ENCODE results near the gene UBE2U.

UBE2U gene, protein sequence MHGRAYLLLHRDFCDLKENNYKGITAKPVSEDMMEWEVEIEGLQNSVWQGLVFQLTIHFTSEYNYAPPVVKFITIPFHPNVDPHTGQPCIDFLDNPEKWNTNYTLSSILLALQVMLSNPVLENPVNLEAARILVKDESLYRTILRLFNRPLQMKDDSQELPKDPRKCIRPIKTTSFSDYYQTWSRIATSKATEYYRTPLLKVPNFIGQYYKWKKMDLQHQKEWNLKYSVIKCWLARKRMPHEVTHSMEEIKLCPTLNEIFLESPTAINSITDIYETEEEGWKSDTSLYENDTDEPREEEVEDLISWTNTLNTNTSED

GRCh38 chr1:64203420-64203819, at the start of gene UBE2U:
UBE2U (plus strand) TSS chr1:64203623; CDS start chr1:64204051, 428 bp downstream.
- no peak for DNase-seq

DNA sequence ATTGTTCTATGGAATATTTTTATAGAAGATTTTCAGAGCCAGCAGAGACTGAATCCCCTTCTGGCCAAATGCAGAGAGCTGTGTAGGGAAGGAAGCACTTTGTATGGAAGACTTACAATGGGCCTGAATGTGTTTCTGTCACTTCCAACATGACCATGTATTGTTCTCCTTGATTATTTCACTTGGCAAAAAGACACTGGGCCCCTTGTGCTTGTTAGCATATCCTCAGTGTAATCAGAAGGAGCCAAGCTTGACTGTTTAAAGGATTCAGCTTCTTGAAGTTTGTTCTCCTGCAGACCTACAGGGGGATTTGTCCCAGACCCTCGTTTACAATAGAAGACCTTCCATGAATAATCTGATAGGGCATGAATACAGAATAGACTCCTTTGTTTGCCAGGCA, 48.1 kb upstream of the UBE2U start:
- no peak for DNase-seq

DNA sequence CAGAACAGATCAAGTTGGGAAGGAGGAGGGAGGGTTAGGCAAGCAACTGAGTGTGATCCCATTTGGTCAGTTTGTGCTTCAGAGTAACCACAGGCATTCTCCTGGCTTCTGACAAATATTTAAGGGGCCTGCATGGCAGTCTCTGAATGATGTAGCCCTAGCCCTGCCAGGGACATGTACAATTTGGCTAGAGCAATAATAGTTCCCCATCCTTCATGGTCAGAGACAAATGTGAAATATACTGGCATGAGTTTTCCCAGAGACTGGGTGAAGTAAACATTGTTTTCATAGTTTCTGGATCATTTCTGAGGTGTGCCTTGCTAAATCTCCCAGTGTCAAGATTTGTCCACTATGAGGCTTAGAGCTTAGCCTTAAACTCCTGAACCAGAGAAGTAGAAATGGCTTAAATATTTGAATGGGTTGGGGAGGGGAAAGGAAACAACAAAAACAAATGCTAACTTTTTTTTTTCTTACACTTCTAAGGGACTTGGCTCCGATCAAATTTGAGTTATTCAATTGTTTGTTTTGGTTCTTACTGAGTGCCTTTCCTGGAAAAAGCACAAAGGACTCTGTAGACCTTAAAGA, 42.0 kb upstream of the UBE2U start:
- no peak for DNase-seq

DNA sequence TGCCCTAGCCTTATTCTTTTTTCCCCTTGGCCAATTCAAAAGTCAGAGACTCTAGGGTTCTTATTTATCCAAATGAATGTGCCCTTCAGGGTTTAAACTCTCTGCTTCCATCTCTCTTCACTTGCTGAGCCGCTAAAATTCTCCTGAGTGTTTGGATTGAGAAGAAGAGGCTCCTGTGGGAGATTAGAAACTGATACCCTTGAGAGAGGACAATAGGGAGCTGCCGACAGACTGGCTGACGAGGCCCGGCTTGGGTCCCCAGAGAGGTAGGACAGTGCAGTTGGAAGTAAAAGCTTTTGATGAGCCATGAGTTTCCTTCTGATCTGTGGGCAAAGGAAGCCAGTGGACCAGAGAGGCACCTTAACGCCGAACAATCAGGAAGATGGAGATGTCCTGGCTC, 41.3 kb upstream of the UBE2U start:
- DNase-seq, result no peak

DNA sequence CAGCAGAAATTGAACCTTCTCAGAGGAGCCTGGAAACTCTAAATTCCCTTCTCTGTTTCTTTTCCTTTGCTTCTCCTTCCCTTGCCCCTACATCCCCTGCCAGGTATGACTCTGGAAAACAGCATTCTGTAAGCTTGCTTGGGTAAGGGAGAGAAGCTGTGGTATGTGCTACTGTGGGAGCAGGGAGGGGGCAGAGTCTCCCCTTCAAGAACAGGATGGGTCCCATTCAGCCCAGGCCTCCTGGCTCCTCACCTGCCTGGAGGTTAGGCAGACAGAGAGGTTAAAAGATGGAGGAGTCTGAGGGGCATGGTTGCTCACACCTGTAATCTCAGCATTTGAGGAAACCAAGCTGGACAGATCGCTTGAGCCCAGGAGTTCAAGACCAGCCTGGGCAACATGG, 40.6 kb upstream of the UBE2U start:
- DNase-seq, result no peak

DNA sequence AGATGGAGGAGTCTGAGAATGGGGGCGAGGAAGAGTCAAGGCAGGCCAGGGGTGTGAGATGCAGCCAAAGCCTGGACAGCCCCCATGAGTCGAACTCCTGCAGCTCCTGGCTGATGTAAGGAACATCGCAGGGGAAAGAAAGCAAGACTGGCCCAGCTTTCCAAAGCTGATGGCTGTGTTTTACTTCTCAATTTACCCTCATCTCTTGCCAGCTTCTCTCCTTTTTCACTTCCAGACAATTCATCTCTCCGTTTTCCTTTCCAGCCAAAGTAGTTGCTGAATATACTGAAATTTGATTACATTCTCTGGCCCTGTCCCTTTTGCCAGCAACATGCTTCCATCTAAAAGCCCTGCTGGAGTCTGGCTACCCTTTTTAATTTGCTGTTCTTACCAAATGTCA, 40.0 kb upstream of the UBE2U start:
- no peak for DNase-seq

- DNase-seq, result no peak
These were observed 39.5 kb upstream of the UBE2U start for GRCh38 chr1:64163970-64164369.

- DNase-seq, result no peak
These were observed 36.8 kb upstream of the UBE2U start for GRCh38 chr1:64166629-64167028.

DNA sequence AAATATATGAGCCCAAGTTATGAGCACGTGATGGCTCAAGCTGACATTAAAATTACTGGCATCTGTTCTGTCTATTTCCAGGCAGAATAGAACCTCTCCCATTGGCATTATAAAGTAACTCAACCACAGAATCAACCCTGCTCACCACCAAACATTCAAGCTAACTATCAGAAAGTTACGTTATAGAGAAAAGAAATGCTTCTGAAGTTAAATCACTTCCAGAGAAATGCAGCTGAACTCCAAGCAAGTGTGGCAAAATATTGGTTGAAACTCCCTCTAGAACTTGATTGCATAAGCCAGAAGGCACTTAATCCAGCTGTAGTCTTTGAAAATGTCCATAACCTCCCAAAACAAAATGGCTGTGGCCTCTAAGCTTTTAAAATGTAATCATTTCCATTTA, 36.2 kb upstream of the UBE2U start:
- no peak for DNase-seq

DNA sequence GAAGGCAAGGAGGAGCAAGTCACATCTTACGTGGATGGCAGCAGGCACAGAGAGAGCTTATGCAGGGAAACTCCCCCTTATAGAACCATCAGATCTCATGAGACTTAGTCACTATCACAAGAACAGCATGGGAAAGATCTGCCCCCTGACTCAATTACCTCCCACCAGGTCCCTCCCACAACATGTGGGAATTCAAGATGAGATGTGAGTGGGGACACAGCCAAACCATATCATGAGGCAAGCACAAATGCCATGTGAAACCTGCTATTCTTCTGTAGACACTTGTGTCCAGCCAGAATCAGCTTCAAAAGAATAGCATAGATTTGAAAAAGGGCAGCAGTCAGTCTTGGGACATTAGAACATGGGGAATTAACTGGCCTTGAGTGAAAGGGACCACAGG, 32.2 kb upstream of the UBE2U start:
- no peak for DNase-seq

GRCh38 chr1:64171797-64172281, 31.6 kb upstream of the UBE2U start:
- no peak for DNase-seq

- DNase-seq, result peak; percentile 69
These were observed 30.9 kb upstream of the UBE2U start for GRCh38 chr1:64172458-64172983.

DNA sequence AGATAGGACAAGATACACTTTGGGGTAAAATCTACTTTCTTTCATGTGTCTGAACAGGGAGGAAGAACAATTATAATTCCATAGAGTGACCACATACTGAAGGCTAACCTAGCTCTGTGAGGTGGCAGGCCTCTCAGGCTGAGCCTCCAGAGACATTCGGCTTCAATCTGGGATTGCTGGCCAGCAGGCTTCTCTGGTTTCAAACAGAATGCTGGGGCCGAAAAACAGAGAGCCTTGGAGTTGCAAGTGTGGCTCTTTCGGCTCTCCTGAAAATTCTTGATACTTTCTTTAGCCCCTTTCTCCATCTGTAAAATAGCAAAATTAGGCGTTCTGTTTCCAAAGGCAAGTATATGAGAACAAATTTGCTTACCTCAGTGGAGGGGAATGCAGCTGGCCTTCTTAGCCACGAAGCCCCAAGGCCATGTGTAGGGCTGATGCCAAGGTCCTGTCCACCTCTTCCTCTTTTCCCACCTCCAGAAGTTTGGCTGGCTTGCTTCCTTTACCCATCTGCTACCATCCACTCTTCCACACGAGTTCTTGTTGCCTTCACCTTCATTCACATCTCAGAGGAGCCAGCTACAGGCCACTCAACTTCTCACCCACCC, 30.0 kb upstream of the UBE2U start:
- no peak for DNase-seq

DNA sequence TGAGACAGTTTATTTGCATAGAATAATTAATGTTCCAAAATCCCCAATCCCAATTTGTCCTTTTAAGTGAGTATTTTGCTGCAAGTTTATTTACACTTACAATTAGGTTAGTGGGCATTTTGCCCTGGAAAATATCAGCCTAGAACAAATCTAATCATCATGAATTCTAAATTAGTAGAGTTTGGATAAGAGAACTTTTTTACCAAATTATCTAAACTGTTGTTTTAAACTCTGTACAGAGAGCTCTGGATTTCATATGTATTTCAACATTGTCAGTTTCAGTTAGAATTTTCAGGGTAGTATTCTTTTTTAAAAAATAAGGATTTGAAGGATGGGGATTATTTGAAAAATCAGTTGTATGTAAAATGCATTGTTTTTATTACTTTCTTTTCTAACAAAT, 27.8 kb upstream of the UBE2U start:
- no peak for DNase-seq

GRCh38 chr1:64176659-64177058, 26.8 kb upstream of the UBE2U start:
- DNase-seq, result no peak

DNA sequence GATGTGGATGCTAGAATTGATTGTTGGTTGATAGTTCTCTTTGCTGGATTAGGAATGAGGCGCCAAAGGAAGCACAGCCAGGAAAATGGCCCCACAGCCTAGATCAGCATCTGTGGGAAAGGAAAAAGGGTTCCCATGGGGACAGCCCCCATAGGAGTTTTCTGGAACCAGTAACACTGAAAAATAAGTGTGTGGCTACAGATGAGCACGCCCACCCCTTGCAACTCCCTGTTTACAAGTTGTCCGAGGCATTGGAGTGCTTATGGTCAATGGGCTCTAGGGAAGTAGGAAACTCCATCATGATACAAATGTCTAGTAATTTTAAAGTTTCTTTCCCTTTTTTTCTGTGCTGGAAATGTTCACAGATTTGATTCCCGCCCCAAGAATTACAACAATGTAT, 23.8 kb upstream of the UBE2U start:
- DNase-seq, result no peak

GRCh38 chr1:64182207-64182606, 21.2 kb upstream of the UBE2U start:
- DNase-seq, result no peak

DNA sequence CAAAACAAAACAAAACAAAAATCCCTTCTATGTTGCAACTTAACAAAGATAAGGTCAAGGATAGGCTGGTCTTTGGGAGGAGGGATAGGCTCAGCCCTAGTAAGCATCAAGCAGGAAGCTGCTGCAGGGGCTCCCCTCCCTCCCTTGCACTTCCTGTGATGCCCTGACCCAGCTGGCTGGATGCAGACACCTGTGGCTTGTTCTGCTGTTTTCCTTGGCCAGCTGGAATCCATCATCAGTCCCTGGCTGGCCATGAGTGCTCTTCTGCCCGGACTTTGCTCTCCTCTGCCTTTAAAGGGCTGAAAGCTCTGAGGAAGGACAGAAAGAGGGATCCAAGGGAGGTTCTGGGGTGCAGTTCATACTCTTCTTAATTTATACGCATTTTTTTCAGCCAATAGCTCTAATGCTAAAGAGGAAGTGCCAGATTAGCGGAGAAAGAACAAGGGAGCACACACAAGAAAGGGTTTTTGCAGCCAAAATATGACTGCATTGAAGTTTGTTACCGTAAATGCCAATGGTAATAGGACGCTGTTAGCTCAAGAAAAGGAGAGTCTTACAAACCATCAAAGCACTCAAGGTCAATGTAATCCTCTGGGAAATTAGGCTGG, 19.9 kb upstream of the UBE2U start:
- no peak for DNase-seq

DNA sequence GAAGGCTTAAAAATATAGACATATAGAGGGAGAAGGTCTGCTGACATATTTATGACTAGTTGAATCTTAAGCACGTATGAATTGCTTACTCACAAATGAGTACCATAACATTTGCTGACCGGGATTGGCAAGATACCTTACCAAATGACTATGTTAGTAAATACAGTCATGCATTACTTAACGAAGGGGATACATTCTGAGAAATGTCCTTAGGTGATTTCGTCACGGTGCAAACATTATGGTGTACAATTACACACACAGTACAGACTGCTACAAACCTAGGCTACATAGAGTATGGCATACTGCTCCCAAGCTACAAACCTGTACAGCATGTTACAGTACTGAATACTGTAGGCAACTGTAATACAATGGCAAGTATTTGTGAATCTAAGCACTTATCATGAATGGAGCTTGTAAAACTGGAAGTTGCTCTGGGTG, 19.4 kb upstream of the UBE2U start:
- DNase-seq, result no peak

GRCh38 chr1:64186138-64186897, 17.1 kb upstream of the UBE2U start:
- DNase-seq, result no peak

GRCh38 chr1:64186898-64187280, 16.5 kb upstream of the UBE2U start:
- DNase-seq, result no peak

- DNase-seq, result no peak
These were observed 15.8 kb upstream of the UBE2U start for GRCh38 chr1:64187646-64188045.

GRCh38 chr1:64192290-64192689, 11.1 kb upstream of the UBE2U start:
- DNase-seq, result no peak
